Heart right ventricle (tissue), 16 donors: ENCODE measurements around the gene QSOX1. TPM values are rescaled to one million over a fixed set of nuclear protein-coding genes. Genes with fewer than 3 reads are reported as not detected.

ENCODE experiments used
- ATAC-seq, 8 donors: fragments of 200-7000 bp; cut with Tn5 transposase; one replicate each; pipeline ENCODE4 v1.9.1; 2020; ENCODE audit warnings: mild to moderate bottlenecking in 8 of 8, moderate library complexity in 8 of 8, moderate number of reproducible peaks in 1 of 8
- DNase-seq, 2 donors: peaks; one replicate each; pipeline ENCODE4 v3.0.0-alpha.2; 2020
- H3K27ac ChIP-seq, 10 donors: fragments of 200-600 bp; sonication (generic) in 2 of 10; one replicate each; pipeline versions ENCODE4 v1.5.0 to v1.8.0; 2020 to 2022; ENCODE audit warnings: mild to moderate bottlenecking in 3 of 10
- H3K27me3 ChIP-seq, 7 donors: fragments of 200-600 bp; one replicate each; pipeline ENCODE4 v1.8.0; 2021 to 2022; ENCODE audit warnings: mild to moderate bottlenecking in 2 of 7
- H3K36me3 ChIP-seq, 9 donors: fragments of 200-600 bp; sonication (generic) in 1 of 9; one replicate each; pipeline versions ENCODE4 v1.5.0 to v1.8.0; 2020 to 2022; ENCODE audit warnings: mild to moderate bottlenecking in 2 of 9
- H3K4me1 ChIP-seq, 9 donors: fragments of 200-600 bp; sonication (generic) in 1 of 9; one replicate each; pipeline versions ENCODE4 v1.5.0 to v1.8.0; 2020 to 2022; ENCODE audit warnings: mild to moderate bottlenecking in 4 of 9
- H3K4me3 ChIP-seq, 10 donors: fragments of 200-600 bp; sonication (generic) in 2 of 10; one replicate each; pipeline versions ENCODE4 v1.5.0 to v1.8.0; 2020 to 2022; ENCODE audit warnings: mild to moderate bottlenecking in 7 of 10, moderate library complexity in 2 of 10
- H3K9me3 ChIP-seq, 11 donors: fragments of 200-600 bp in 10 of 11; sonication (generic) in 2 of 11; one replicate each; pipeline versions ENCODE4 v1.5.0 to v1.8.0; 2013 to 2022; ENCODE audit warnings: mild to moderate bottlenecking in 2 of 11, control low read depth in 1 of 11, moderate library complexity in 1 of 11
- CTCF ChIP-seq, 9 donors: fragments of 200-600 bp; sonication (generic) in 2 of 9; IDR thresholded peaks; one replicate each; pipeline versions ENCODE4 v1.5.0 to v1.8.0; 2021 to 2022; ENCODE audit warnings: antibody characterized with exemption in 9 of 9, mild to moderate bottlenecking in 5 of 9, moderate library complexity in 1 of 9
- WGBS, 2 donors: extraction: QIAGEN DNeasy Blood & Tissue Kit; methylation state at CpG; one replicate each; pipeline ENCODE4 v1.1.7; 2013; ENCODE audit warnings: inconsistent platforms in 1 of 2; 5-methylcytosine and 5-hydroxymethylcytosine counted together
- intact Hi-C, 10 donors: fragments of 100-400 bp; cut with DNase I; formaldehyde crosslinking; loops; one replicate each; pipeline versions ENCODE4 v1.11.1 to v1.14.2; 2022
- polyA plus RNA-seq, 2 donors: library from polyadenylated mRNA; stranded (reverse); fragments of 200-250 nt; gene quantifications; one replicate each; pipeline ENCODE4 v1.2.3, GENCODE V29; 2013
- total RNA-seq, 10 donors: library from RNA; stranded (reverse); fragmentation: NEBNext Ultra II Directional in 3 of 10; extraction: Animal tissue kit (Norgen Biotek cat#: 25700) in 3 of 10; gene quantifications; one replicate each; pipeline versions ENCODE4 v1.2.1 to v1.2.4, GENCODE V29; 2021 to 2023
- donor health status: Arrhythmogenic right ventricular cardiomyopathy.
- donor health status: ischemic (EF 13 %, LVEDD 7.1; RV severe dilation, severe dysfunction).
- donor health status: healthy with polysubstance abuse.
- donor health status: DM: no; HTN: yes; CAD: no.
- donor health status: DM: no; HTN: no; CAD: no.
- donor health status: ischemic (EF 25% LVEDD 6.9; RV normal size, moderate dysfunction).
- donor health status: ischemic (EF 25% LVEDD 5.7; RV mildly dilated, moderate dysfunction).
- donor health status: healthy.
- donor health status: DM: yes; HTN: yes; CAD: no.
- donor health status: Ischemic cardiomyopathy.
- donor health status: ischemic (EF 35%, LVEDD 5.7; RV mildly dilated, moderate dysfunction).
- donor health status: nonischemic (EF 11% LVEDD 7.7; RV severe dilation, severe dysfunction).
- donor health status: DM: yes; HTN: yes; CAD: no.
- donor health status: PGD.
- donor health status: ischemic (EF 29% LVEDD 5.4; RV normal size, mild dysfunction).
- donor health status: nonischemic (EF 23%, LVEDD 6.1; RV moderate dilation, normal function).

The QSOX1 gene
- total and polyA plus RNA-seq, 12 donors = 43.5 to 198 (median 84.6) TPM

- TF ChIP-seq CTCF (IDR thresholded peaks at IDR 0.05) = no peak
- 77 to 81% methylated on average over 4 of the region's 4 CpGs for WGBS, 2 donors
- intact Hi-C loops = no loop called here
- H3K27ac ChIP-seq = no peak overlapping the region
- no peaks in the 10 kb centered on the region for H3K36me3 ChIP-seq
- peak in 1 of 8 donors; percentile 17 for ATAC-seq
- no peaks in the 10 kb centered on the region for H3K9me3 ChIP-seq
- peaks cover 0 to 36% (median 5%) of the 10 kb centered on the region in 7 donors for H3K27me3 ChIP-seq
- no peak overlapping the region for H3K4me3 ChIP-seq
- DNase-seq = no peak
- no peaks in the 10 kb centered on the region for H3K4me1 ChIP-seq
These were observed 55.4 kb downstream of the QSOX1 start for GRCh38 chr1:180210008-180210620.

- no peak for TF ChIP-seq CTCF (IDR thresholded peaks at IDR 0.05)
- 87 to 91% methylated on average over 12 of the region's 12 CpGs for WGBS, 2 donors
- H3K36me3 ChIP-seq = no peaks in the 10 kb centered on the region
- ATAC-seq (no peak), DNase-seq (no peak)
- H3K4me1 ChIP-seq = no peaks in the 10 kb centered on the region
- intact Hi-C loops = no loop called here
- peaks cover 0 to 36% (median 5%) of the 10 kb centered on the region in 7 donors for H3K27me3 ChIP-seq
- H3K4me3 ChIP-seq = no peak overlapping the region
- H3K27ac ChIP-seq = no peak overlapping the region
- no peaks in the 10 kb centered on the region for H3K9me3 ChIP-seq
These were observed 56.6 kb downstream of the QSOX1 start for GRCh38 chr1:180211156-180211859.

- 66 to 75% methylated on average over 8 of the region's 8 CpGs for WGBS, 2 donors
- Histone ChIP-seq H3K9me3 (no peaks in the 10 kb centered on the region), H3K27ac (no peak overlapping the region), H3K4me1 (no peaks in the 10 kb centered on the region), H3K4me3 (no peak overlapping the region), H3K36me3 (no peaks in the 10 kb centered on the region), H3K27me3 (peaks cover 0 to 36% (median 5%) of the 10 kb centered on the region in 7 donors)
- intact Hi-C loops = no loop called here
- no peak for ATAC-seq
- TF ChIP-seq CTCF (IDR thresholded peaks at IDR 0.05) = no peak
- DNase-seq = no peak
These were observed 57.2 kb downstream of the QSOX1 start for GRCh38 chr1:180211860-180212229.

- H3K36me3 ChIP-seq = no peaks in the 10 kb centered on the region
- peak overlapping the region in 1 of 10 donors; percentile 4 for H3K4me3 ChIP-seq
- DNase-seq = no peak
- TF ChIP-seq CTCF (IDR thresholded peaks at IDR 0.05) = no peak
- intact Hi-C loops = no loop called here
- WGBS, 2 donors = 73 to 77% methylated on average over 15 of the region's 15 CpGs
- H3K4me1 ChIP-seq = no peaks in the 10 kb centered on the region
- H3K27ac ChIP-seq = no peak overlapping the region
- ATAC-seq = no peak
- H3K27me3 ChIP-seq = peaks cover 0 to 35% (median 5%) of the 10 kb centered on the region in 7 donors
- H3K9me3 ChIP-seq = no peaks in the 10 kb centered on the region
These were observed 58.9 kb downstream of the QSOX1 start for GRCh38 chr1:180213401-180214170.
